HG02885 (cell line): Measurements from ENCODE around the gene ABHD17C.
"Not testable (repeated sequence)": the region's sequence is repeated elsewhere in the genome, so short reads cannot be mapped to it uniquely, and the experiment has no call there.

Experiments
- ATAC-seq: cut with Tn5 transposase; IDR thresholded peaks from one replicate; pipeline ENCODE4 v1.9.1; 2021; ENCODE audit warnings: mild to moderate bottlenecking; ENCODE audit not compliant: unreplicated experiment, poor library complexity

ABHD17C gene

DNA sequence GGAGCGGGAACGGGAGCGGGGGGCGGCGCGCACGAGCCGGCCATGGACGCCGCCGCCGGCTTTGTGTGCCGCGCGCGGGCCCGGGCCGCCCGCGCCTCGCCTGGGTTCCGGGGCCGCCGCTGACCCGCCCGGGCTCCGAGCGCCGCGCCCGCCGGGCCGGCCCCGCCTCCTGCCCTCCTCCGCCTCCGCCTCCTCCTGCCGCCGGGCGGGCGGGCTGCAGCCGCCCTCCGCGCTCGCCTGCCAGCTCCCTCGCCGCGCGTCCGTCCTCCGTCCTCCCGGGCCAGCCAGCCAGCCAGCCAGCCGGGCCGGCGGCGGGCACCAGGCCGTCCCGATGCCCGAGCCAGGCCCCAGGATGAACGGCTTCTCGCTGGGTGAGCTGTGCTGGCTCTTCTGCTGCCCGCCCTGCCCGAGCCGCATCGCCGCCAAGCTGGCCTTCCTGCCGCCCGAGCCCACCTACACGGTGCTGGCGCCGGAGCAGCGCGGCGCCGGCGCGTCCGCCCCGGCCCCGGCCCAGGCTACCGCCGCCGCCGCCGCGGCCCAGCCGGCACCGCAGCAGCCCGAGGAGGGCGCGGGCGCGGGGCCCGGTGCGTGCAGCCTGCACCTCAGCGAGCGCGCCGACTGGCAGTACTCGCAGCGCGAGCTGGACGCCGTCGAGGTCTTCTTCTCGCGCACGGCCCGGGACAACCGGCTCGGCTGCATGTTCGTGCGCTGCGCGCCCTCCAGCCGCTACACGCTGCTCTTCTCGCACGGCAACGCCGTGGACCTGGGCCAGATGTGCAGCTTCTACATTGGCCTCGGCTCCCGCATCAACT is at the start of gene ABHD17C:
TSS of gene ABHD17C (plus strand) at position 212 of the 812 bp plus-strand sequence. CDS start at position 332, 120 bp downstream.
- ATAC-seq, result peak; percentile 83

DNA sequence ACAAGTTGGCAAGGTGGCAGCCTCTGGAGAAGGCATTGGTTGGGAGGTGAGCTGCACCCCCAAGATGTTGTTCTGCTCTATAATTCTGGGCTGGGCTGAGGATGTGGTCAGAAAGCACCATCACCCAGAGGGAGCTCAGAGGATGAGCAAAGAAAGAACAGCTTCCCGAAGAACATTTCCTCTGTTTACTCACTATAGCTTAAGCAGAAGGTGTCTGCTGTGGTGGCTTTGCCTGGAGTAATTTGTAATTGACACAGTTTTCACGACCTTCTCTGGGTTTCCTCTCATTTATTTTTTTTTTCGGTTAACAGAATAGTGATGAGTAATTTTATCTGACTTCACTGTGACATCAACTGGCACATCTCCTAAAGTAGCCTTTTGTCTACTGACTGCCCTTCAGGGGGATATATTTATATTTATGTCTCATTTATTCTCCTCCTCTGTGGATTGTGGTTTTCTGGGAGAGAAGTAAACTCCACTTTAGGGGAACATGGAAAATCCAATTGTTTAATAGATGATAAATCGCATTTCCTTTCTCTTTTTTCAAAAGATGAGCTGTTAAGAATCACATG is 49.5 kb upstream of the ABHD17C start:
- no peak for ATAC-seq

GRCh38 chr15:80647424-80647823 is 47.7 kb upstream of the ABHD17C start:
- not testable (repeated sequence) for ATAC-seq

DNA sequence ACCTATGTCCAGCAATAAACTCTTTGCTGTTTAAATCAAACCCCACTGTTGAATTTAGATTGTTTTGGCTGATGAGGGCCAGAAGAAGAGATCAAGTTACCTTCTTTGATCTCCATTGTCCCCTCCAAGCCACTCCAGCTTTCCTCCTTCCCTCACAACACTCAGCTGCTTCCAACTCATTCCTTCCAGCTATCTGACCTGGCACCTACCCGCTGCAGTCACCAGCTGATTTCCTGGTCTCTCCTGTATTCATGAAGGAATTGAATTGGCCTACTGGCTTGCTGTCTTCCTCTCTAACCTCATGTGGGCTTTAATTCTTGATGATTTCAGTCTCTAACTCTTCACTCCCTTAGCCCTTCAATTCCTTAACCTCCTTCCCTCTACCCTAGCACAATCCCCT is 40.8 kb upstream of the ABHD17C start:
- no peak for ATAC-seq

- ATAC-seq, result no peak
Observed at GRCh38 chr15:80659375-80659774, 35.7 kb upstream of the ABHD17C start.

DNA sequence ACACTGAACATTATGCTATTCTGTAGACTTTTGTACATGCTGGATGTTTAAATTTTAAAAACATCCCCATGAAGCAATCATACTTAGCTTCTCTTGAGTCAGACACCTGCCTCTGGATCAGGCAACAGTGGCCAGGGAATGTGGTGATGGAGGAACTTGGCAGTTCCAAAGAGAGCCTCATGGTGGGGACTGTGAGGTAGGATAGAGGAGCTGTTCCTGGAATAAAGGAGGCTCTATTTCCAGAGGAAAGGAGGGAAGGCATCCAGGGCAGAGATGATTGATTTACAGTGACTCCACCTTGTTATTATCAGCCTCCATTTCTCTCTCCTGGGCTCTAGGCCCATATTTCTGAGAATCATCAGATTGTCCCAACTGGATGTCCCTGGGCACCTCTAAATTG is 35.0 kb upstream of the ABHD17C start:
- no peak for ATAC-seq

- ATAC-seq, result no peak
Observed at GRCh38 chr15:80662129-80662528, 33.0 kb upstream of the ABHD17C start.

DNA sequence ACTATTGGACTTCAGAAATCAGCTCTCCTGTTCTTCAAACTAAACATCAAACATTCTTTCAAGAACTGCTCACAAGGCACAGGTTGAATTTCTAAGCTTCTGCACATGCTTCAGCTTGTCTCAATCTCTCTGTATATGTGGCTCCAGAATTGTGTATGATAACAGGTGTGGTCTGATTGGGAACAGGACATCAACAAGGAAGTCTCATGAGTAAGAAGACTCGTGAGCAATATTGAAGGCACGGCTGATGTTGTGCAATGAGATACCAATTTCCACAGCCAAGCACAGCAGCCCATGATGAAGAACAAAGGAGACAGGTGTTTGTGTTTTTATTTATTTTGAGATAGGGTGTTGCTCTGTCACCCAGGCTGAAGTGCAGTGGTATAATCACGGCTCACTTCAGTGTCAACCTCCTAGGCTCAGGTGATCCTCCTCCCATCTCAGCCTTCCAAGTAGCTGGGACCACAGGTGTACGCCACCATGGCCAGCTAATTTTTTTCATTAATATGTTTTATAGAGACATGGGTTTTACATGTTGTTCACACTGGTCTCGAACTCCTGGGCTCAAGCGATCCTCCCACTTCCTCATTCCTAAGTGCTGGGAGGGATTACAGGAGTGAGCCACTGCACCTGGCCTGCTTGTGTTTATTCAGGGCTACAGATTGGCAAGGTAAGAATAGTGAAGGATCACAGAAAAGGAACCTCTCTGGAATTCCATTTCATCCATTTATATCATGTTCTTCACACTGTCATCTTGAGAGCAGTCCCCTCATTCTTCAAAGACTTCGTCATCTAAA is 32.2 kb upstream of the ABHD17C start:
- ATAC-seq, result no peak

DNA sequence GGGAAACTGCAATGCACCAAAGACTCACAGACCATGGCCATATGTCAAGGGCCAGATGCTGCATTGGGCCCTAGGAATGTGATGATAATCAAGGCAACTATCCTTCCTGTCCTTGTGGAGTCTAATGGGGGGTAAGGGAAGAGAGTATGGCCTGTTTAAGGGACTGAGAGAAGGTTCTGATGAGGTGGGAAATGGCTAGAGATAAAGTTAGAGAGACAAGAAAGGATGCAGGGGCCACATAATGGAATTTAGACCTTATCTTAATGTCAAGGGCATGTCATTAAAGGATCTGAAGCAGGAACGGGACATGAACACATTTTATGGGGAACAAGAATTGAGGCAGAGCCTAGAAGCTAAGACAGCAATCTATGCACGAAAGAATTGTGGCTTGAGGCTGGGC is 30.0 kb upstream of the ABHD17C start:
- no peak for ATAC-seq

DNA sequence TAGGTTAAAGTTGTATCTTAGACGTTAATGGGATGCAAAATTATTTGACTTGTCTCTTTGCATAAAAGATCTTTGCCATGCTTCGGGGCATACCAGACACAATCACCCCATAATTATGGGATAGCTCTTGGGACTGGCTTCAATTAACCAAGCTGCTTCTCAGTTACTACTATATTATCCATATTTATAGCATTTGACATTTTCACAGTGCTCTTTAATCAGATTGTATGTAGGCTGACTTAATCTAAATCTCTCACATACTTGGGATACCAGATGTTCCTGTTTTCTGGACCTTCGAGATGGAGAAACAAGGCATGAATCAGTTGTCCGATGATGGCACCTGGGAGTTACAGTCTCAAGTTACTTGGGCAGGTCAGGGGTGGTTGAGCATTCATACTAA is 27.2 kb upstream of the ABHD17C start:
- no peak for ATAC-seq

DNA sequence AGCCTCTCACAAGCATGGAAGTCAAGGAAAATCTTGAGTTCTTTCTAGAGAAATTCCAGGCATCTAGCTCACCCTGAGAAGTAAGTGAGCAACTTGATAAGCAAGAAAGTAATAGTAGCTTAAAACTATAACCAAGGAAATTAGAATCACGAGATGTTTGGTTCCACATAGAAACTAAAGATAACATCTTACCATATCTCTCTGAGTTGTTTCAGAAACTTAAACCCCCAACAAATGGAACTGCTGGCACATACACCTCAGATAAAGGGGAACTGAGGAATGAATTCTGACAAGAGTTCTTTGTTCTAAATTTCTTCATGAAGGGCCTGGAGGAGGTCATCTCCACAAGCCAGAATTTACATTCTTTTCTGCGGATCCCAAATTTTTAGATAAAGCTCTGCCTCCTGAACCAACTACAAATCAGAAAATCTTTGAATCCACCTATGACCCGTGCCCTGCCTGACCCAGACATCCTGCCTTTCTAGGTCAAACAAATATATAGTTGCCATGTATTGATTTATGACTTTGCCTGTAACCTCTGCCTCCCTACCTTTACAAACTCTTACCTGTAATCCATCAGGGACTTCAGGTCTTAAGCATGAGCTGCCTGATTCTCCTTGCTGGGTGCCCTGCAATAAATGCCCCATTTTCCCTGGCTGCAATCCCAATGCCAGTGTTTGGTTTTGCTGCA is 26.4 kb upstream of the ABHD17C start:
- no peak for ATAC-seq

GRCh38 chr15:80669663-80670273 is 25.3 kb upstream of the ABHD17C start:
- no peak for ATAC-seq

DNA sequence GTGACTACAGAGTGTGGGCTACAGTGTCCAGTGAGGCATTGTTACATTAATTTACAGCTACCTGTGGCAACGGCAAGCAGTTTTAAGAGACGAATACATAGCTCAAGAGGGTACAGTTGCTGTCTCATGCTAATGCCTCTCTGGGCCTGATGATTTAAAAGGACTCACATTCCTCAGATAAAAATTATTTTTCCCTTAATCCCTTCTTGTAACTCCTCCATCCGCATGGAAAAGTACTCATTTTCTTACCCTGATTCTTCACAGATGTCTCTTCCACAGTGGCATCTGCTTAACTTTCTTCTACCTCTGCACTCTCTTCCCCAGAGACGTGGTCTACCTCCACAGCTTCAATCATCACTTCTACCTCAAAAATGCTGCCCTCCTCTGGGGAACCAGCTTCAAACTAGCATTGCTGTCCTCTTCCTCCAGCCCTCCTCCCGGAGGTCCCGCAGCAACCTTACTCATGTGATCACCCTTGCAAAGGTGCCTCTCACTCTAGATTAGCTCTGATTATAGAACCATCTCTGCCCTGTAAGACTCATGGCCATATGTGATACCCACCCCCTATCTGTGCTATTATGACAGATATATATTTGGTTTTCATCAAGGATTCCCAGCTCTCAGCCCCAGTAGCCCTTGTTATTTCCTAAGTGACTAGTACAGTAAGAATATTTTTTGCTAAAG is 21.4 kb upstream of the ABHD17C start:
- ATAC-seq, result no peak

DNA sequence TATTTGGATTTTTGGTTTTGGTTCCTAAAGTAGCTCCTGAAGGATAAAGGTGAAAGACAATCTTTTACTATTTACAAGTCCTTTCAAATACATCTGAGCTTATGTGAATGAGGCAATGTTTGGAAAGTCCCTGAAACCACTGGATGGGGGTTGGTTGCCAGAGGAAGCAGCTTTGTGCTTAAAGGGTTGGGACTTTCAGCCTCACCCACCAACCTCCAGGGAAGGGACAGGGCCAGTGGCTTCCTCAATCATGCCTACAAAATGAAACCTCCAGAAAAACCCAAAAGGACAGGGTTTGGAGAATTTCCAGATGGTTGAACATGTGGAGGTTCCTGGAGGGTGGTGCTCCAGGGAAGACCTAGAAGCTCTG is 20.9 kb upstream of the ABHD17C start:
- ATAC-seq, result no peak

DNA sequence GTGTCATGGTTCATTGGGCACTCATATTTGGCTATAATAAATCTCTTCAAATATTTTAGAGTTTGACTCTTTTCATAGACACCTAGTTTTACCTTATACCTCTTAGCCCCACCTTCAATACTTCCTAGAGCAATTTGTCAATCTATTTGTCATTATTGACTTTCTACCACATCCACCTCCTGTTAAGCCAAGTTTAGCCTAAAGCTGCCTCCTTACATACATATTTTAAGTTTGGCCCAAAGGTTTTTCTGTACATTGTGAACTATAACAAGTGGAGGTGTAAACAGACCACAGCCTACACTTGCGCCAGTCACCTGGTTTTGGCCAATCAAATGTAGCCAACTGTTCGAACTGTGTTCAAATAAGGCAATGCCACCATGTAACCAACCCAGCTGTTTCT is 18.1 kb upstream of the ABHD17C start:
- no peak for ATAC-seq

DNA sequence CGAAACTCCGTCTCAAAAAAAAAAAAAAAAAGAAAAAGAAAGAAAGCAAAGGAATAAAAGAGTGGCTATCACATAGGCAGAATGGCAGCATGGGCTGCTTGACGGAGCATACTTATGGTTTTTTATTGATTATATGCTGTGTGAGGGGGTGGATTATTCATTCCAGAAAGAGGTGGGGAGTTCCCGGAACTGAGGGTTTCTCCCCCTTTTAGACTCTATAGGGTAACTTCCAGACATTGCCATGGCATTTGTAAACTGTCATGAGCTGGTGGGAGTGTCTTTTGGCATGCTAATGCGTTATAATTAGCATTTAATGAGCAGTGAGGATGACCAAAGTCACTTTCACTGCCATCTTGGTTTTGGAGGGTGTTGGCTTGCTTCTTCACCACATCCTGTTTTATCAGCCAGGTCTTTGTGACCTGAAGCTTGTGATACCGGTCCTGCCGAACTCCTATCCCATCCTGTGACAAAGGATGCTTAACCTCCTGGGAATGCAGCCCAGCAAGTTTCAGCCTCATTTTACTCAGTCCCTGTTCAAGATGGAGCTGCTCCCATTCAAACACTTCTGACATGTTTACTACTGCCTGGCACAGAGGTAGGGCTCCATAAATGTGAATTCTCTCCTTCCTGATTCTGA is 15.8 kb upstream of the ABHD17C start:
- no peak for ATAC-seq

GRCh38 chr15:80679804-80680175 is 15.3 kb upstream of the ABHD17C start:
- no peak for ATAC-seq

DNA sequence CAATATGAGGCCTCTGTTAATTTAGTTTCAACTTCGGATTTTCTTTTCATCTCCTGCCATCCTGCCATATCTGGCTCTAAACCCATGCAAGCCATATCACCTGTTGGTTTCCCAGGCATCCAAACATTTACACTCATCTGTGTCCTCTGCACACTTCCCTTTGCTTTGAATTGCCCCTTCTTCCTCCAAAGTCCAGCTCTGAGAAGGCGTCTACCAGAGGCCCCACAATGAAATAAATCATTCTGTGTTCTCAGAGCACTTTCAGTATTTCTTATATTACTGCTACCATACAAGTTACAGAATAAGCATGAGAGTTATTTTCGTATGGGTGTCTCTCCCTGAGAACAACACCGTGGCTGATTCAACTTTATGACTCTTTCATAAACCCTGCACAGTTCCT is 12.9 kb upstream of the ABHD17C start:
- ATAC-seq, result no peak

GRCh38 chr15:80684697-80685096 is 10.4 kb upstream of the ABHD17C start:
- ATAC-seq, result no peak
